ENCODE data around the gene DOK3. TPM values are rescaled to one million over a fixed set of nuclear protein-coding genes. Genes with fewer than 3 reads are reported as not detected.

Gene DOK3, protein sequence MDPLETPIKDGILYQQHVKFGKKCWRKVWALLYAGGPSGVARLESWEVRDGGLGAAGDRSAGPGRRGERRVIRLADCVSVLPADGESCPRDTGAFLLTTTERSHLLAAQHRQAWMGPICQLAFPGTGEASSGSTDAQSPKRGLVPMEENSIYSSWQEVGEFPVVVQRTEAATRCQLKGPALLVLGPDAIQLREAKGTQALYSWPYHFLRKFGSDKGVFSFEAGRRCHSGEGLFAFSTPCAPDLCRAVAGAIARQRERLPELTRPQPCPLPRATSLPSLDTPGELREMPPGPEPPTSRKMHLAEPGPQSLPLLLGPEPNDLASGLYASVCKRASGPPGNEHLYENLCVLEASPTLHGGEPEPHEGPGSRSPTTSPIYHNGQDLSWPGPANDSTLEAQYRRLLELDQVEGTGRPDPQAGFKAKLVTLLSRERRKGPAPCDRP
- 4.3 and 5.3 TPM in 2 replicates for total RNA-seq

GRCh38 chr5:177509381-177509951 is at the start of gene DOK3:
DOK3 (minus strand) TSS chr5:177509826; CDS start chr5:177509540, 286 bp downstream.
- intact Hi-C loops (cut with micrococcal nuclease), result no loop called here

GRCh38 chr5:177557796-177558195 is 48.2 kb upstream of the DOK3 start:
- intact Hi-C loops (cut with micrococcal nuclease), result no loop called here

DNA sequence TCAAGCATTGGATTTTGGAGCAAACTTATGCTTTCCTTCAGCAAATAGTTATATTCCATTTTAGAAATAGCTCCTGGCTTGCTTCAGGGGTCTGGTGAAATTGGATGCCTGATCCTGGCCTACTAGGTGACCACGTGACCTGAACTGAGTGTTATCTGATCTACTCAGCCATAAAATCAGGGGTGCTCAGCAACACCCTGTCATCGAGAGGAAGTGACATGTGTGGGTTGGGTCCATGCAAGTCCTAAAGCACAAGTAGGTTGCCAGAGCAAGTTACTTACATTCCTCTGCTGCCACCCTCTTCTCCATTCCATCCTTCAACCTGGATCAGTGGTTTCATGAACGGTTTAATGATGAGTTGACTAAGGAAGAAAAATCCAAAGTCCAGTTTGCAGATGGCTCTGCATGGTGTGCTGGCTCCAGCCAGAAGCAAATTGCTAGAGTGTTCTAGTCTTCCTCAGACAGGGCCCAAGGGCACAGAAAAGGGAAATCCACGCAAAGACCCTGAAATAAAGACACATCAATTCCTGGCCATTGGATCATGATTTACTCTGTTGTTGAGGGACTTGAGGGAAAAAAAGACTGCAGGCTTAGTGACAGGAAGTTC is 47.5 kb upstream of the DOK3 start:
- intact Hi-C loops (cut with micrococcal nuclease), result no loop called here

DNA sequence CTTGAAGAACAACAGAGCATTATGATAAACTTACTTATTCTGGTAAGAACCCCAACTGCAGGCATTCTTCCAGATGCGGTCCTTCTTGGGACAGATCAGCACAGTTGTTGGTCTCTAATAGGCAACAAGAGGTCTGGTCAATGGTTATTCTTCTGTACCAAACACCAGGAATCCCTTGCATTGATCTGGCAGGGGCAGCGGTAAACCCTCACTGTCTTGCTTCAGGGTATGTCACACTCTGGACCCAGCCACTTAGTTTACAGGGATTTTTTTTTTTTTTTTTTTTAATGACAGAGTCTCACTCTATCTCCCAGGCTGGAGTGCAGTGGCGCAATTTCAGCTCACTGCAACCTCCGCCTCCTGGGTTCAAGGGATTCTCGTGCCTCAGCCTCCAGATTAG is 46.0 kb upstream of the DOK3 start:
- intact Hi-C loops (cut with micrococcal nuclease), result loop anchor here (2.0 kb wide), 3 partner anchors 45 to 597 kb away; partner anchors contain the start of genes B4GALT7 and NHP2

DNA sequence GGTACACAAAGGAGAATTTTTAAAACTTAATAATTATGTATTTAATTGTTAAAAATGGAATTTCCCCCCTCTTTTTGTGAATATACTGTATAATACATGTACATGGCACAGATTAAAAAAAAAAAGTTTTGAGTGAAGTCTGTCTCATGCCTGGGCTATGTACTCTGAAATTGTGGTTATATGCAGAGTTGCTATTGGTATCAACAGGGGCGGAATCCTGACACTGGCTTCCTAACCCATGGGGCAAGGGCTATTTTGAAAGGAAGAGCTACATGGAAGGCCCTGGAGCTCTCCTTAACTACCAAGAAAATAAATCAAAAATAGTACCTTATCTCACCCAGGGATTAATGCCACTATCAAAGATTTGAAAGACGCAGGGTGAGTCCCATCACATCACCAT is 45.6 kb upstream of the DOK3 start:
- intact Hi-C loops (cut with micrococcal nuclease), result loop anchor here (2.0 kb wide), 3 partner anchors 46 to 598 kb away; partner anchors contain the start of genes B4GALT7 and NHP2

- intact Hi-C loops (cut with micrococcal nuclease), result loop anchor here (1.0 to 5.0 kb wide), 7 partner anchors 37 to 598 kb away; partner anchors contain the start of genes B4GALT7, NHP2, PDLIM7 and PRELID1
Observed at GRCh38 chr5:177554474-177555111, 45.0 kb upstream of the DOK3 start, which contains the start of gene FAM193B. FAM193B (minus strand) TSS chr5:177554563; CDS start chr5:177554458, 105 bp downstream.

DNA sequence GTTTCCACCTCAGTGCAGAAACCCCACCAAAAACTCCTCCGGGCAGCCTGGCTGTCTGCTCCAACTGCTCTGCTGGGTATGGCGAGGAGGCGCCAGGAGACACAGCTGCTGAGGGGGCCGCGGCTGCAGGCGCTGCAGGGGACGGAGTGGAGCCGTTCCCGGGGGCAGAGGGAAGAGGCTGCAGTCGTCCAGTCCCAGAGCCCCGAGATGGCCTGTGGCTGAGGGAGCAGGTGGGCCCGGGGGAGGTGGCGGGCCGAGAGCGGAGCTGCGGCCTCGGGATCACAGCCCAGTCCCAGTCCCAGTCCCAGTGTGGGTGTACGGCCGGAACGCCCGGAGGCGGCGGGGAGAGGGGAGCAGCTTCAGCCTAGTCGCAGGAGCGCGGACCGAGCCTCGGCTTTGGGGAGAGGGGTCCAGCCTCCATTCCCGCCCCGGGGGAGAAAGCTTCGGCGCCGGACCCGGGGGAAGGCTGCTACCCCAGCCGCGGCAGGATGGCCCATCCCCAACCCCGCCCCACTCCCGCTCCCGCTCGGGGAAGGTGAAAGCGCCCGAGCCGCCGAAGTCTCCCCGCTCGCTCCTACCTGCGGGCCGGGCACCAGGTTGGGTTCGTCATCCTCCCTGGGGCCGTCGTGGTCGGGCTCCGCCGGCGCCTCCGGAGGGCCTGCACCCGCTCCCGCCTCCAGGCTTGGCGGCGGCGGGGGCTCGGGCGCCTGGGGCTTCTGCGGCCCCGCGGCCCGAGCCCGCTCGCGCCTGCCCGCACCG is 44.2 kb upstream of the DOK3 start:
- intact Hi-C loops (cut with micrococcal nuclease), result loop anchor here (1.0 to 5.0 kb wide), 7 partner anchors 37 to 599 kb away; partner anchors contain the start of genes B4GALT7, NHP2, PDLIM7 and PRELID1

- intact Hi-C loops (cut with micrococcal nuclease), result loop anchor here (5.0 kb wide), 1 partner anchor 251 kb away; the partner anchor contains the start of genes PRELID1 and RAB24
Observed at GRCh38 chr5:177552839-177553455, 43.3 kb upstream of the DOK3 start.

GRCh38 chr5:177550122-177550521 is 40.5 kb upstream of the DOK3 start:
- intact Hi-C loops (cut with micrococcal nuclease), result loop anchor here (5.0 kb wide), 1 partner anchor 248 kb away; the partner anchor contains the start of genes PRELID1 and RAB24

DNA sequence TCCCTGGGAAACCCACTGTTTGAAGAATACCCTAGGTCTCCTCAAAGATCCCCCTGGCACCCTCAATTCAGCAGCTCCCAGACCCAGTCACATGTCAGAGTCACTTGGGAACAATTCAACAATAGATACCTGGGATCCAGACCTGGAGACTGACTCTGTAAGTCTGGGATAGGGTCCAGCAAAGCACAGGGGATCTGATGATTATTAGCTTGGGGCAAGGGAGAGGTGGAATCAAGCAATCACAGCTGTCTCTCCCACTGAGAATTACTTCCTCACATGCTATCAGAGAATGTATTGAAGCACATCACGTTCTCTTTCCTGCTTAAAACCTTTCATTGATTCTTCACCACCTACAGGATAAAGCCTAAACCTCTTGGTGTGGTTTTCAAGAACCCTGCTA is 38.9 kb upstream of the DOK3 start:
- intact Hi-C loops (cut with micrococcal nuclease), result no loop called here

DNA sequence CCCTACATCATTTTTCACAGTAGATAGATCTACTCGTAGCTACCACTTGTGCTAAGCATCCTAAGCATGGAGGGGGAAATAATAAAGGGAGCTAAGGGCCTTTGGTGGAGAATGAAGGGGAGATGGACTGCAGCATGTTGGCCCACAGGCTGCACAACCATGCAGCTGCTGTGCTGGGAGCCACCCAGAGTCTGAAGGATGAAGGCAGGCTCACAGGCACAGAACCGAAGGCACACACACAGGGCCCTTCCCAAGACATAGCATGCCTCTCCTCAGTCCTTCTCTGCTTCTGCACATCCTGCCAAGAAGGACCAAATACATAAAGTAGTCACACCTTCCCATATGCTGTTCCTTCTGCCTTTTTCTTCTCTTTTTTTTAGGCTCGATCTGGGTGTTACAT is 38.1 kb upstream of the DOK3 start:
- intact Hi-C loops (cut with micrococcal nuclease), result no loop called here

GRCh38 chr5:177546258-177546741 is 36.7 kb upstream of the DOK3 start:
- intact Hi-C loops (cut with micrococcal nuclease), result no loop called here

DNA sequence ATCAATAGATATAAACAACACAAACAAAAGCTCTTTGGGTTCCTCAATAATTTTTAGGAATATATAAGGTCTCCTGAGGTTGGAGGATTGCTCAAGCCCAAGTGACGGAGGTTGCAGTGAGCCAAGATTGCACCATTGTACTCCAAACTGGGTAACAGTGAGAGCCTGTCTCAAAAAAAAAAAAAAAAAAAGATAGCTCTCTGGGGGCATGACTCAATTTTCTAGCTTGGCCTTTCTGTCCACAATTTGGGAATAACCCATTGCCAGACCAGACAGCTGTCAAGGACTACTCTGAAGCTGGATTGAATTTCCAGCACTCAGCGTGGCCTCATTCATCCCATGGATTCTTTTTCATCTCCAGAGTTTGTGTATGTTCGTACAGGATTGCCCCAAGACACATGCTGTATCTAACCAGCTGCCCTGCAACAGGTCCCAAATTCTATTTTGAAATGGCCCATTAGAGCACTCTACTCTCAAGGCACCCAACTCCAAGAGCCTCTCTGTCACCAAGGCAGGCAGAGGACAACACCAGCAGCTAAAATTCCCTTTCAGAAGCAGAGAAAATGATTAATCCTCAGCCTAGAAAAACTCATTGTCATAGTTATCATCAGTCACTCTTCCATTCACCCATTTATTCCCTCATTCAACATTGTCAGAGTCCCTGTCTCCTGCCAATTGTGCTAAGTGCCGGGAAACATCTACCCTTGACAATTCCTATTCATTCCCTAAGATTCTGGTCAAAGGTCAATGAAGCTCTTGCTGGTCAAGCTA is 36.0 kb upstream of the DOK3 start:
- intact Hi-C loops (cut with micrococcal nuclease), result no loop called here

DNA sequence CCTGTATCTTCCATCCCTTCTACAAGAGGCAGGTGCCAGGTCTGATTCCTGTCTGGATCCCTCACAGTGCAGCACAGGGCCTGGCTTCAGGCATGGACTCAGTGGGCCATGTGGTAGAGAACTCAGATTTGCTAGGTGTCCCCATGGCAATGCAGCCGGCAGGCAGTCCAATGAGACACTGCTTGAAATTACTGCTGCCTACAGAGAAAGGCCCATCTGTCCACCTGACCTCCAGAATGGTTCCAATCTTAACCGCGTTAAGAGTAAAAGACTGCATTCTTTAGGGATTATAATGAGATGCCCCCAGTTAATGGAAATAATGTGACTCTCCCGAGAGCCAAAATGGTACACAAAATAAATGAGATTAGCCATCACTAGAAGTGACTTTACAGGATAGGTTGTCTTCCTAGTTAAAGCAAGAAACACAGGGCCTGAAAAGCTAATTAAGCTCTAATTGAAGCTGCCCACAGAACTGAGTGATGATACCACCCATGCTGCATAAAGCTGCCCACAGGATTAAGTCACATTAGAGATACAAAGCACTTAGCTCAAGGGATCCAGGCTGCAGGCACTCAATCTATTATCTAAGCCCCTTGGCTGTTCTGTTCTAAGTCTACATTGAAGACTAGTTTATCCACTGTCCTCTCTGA is 33.3 kb upstream of the DOK3 start:
- intact Hi-C loops (cut with micrococcal nuclease), result no loop called here

- intact Hi-C loops (cut with micrococcal nuclease), result no loop called here
Observed at GRCh38 chr5:177540438-177540837, 30.8 kb upstream of the DOK3 start.

DNA sequence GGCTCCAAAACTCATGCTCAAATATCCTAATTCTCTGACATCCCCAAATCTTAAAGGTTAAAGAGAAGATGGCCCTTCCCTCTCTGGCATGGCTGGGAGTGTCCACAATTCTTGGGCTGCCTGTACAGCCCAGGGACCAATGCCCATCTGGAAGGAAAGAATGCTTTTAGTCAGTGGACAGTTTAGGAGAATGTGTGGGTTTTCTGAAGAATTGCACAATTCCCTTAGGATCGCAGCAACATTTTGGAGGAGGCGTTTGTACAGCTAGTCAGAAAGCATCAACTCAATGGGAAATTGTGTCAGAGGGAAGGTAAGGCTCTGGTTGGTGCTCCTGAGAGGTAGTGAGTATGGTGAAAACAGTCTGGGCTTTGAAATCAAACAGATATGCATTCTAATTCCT is 29.8 kb upstream of the DOK3 start:
- intact Hi-C loops (cut with micrococcal nuclease), result no loop called here

GRCh38 chr5:177538876-177539275 is 29.2 kb upstream of the DOK3 start:
- intact Hi-C loops (cut with micrococcal nuclease), result no loop called here

All from T-helper 1 cell treated with Interleukin-12 subunit alpha and Interleukin-12 subunit beta and Interleukin-4 antibody, amounts not matched to agents 30 ng/mL and 1 ng/mL, for 36 hours (primary cell).